ENCODE results near the gene CDH10.

Gene CDH10

GRCh38 chr5:24510523-24510988 is 134.2 kb downstream of the CDH10 start:
- TF ChIP-seq SIN3A (IDR thresholded peaks at IDR 0.05; ENCODE audit: borderline replicate concordance, insufficient read depth, low read length), result no peak
- no peak for TF ChIP-seq POLR2AphosphoS5 (IDR thresholded peaks at IDR 0.05; ENCODE audit: low read depth, low read length)
- TF ChIP-seq, protein P1, sequence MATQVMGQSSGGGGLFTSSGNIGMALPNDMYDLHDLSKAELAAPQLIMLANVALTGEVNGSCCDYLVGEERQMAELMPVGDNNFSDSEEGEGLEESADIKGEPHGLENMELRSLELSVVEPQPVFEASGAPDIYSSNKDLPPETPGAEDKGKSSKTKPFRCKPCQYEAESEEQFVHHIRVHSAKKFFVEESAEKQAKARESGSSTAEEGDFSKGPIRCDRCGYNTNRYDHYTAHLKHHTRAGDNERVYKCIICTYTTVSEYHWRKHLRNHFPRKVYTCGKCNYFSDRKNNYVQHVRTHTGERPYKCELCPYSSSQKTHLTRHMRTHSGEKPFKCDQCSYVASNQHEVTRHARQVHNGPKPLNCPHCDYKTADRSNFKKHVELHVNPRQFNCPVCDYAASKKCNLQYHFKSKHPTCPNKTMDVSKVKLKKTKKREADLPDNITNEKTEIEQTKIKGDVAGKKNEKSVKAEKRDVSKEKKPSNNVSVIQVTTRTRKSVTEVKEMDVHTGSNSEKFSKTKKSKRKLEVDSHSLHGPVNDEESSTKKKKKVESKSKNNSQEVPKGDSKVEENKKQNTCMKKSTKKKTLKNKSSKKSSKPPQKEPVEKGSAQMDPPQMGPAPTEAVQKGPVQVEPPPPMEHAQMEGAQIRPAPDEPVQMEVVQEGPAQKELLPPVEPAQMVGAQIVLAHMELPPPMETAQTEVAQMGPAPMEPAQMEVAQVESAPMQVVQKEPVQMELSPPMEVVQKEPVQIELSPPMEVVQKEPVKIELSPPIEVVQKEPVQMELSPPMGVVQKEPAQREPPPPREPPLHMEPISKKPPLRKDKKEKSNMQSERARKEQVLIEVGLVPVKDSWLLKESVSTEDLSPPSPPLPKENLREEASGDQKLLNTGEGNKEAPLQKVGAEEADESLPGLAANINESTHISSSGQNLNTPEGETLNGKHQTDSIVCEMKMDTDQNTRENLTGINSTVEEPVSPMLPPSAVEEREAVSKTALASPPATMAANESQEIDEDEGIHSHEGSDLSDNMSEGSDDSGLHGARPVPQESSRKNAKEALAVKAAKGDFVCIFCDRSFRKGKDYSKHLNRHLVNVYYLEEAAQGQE (IDR thresholded peaks at IDR 0.05; ENCODE audit: insufficient read depth in 1 of 2, low read depth in 2 of 2, low read length in 2 of 2), result no peak
- TF ChIP-seq TAF1 (IDR thresholded peaks at IDR 0.05; ENCODE audit: borderline replicate concordance, insufficient read depth, low read length), result no peak
- no peak for TF ChIP-seq FOXP2 (optimal IDR thresholded peaks at IDR 0.05; ENCODE audit: borderline replicate concordance, extremely low read depth, extremely low read length, insufficient read depth)

- TF ChIP-seq FOXP2 (optimal IDR thresholded peaks at IDR 0.05; ENCODE audit: borderline replicate concordance, extremely low read depth, extremely low read length, insufficient read depth) (no peak), TAF1 (IDR thresholded peaks at IDR 0.05; ENCODE audit: borderline replicate concordance, insufficient read depth, low read length) (no peak)
These were observed 134.8 kb downstream of the CDH10 start for GRCh38 chr5:24509943-24510342.

- TF ChIP-seq FOXP2 (optimal IDR thresholded peaks at IDR 0.05; ENCODE audit: borderline replicate concordance, extremely low read depth, extremely low read length, insufficient read depth) (no peak), SIN3A (IDR thresholded peaks at IDR 0.05; ENCODE audit: borderline replicate concordance, insufficient read depth, low read length) (no peak), POLR2AphosphoS5 (IDR thresholded peaks at IDR 0.05; ENCODE audit: low read depth, low read length) (no peak), TAF1 (IDR thresholded peaks at IDR 0.05; ENCODE audit: borderline replicate concordance, insufficient read depth, low read length) (no peak)
- TF ChIP-seq, protein P1 (IDR thresholded peaks at IDR 0.05; ENCODE audit: insufficient read depth in 1 of 2, low read depth in 2 of 2, low read length in 2 of 2), result no peak
These were observed 139.5 kb downstream of the CDH10 start for GRCh38 chr5:24505258-24505657.

DNA sequence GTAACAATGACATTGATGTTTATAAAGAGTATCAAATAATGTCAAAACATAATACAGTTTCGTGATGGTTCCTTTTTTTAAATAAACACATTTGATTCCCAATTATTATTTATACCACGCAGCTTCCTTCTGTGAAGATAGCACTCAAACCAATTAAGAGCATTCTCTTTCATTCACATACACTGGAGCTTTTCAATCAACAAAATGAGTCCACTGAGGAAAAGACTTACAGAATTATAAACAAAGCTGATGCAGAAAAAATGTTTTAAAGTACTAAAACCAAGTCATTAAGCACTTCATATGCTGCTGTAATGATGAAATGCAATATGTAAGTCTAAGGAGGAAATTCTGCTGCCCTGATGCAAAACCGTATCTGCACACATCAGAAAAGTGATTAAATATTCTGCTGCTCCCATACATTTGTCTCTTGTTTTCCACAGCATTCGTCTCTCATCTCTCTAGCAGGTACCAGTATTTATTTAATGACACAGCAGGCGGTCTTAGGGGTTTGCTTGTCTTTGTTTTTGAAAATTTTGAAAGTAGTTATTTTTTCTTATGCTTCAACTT is 147.1 kb downstream of the CDH10 start:
- TF ChIP-seq SIN3A (IDR thresholded peaks at IDR 0.05; ENCODE audit: borderline replicate concordance, insufficient read depth, low read length) (no peak), POLR2AphosphoS5 (IDR thresholded peaks at IDR 0.05; ENCODE audit: low read depth, low read length) (no peak), TAF1 (IDR thresholded peaks at IDR 0.05; ENCODE audit: borderline replicate concordance, insufficient read depth, low read length) (no peak), FOXP2 (optimal IDR thresholded peaks at IDR 0.05; ENCODE audit: borderline replicate concordance, extremely low read depth, extremely low read length, insufficient read depth) (no peak)
- TF ChIP-seq, protein P1 (IDR thresholded peaks at IDR 0.05; ENCODE audit: insufficient read depth in 1 of 2, low read depth in 2 of 2, low read length in 2 of 2), result no peak

- TF ChIP-seq TAF1 (IDR thresholded peaks at IDR 0.05; ENCODE audit: borderline replicate concordance, insufficient read depth, low read length) (no peak), FOXP2 (optimal IDR thresholded peaks at IDR 0.05; ENCODE audit: borderline replicate concordance, extremely low read depth, extremely low read length, insufficient read depth) (no peak), POLR2AphosphoS5 (IDR thresholded peaks at IDR 0.05; ENCODE audit: low read depth, low read length) (no peak), SIN3A (IDR thresholded peaks at IDR 0.05; ENCODE audit: borderline replicate concordance, insufficient read depth, low read length) (no peak)
- TF ChIP-seq, protein P1 (IDR thresholded peaks at IDR 0.05; ENCODE audit: insufficient read depth in 1 of 2, low read depth in 2 of 2, low read length in 2 of 2), result no peak
These were observed 147.6 kb downstream of the CDH10 start for GRCh38 chr5:24497145-24497544.
